ENCODE results near the gene BHLHA9. TPM values are rescaled to one million over a fixed set of nuclear protein-coding genes. Genes with fewer than 3 reads are reported as not detected.

Gene BHLHA9
- total RNA-seq, result not detected

DNA sequence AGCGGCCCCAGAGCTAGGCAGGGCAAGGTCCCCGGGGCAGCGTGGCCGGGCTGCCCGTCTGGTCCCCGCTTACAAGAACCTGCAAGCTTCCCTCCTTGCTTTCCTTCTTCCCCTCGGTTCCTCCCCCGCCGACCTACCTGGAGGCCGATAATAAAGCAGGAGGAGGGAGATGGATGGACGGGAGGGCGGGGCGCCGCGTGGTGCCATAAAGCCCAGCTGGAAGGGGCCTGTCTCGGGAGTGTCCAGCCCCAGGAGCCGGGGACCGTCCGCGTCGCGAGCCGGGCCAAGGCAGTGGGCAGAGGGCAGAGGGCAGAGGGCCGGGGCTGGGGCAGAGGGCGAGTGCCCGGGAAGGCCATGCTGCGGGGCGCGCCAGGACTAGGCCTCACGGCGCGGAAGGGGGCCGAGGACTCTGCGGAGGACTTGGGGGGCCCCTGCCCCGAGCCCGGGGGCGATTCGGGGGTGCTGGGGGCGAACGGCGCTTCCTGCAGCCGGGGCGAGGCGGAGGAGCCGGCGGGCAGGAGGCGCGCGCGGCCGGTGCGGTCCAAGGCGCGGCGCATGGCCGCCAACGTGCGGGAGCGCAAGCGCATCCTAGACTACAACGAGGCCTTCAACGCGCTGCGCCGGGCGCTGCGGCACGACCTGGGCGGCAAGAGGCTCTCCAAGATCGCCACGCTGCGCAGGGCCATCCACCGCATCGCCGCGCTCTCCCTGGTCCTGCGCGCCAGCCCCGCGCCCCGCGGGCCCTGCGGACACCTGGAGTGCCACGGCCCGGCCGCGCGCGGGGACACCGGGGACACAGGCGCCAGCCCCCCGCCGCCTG is at the start of gene BHLHA9:
BHLHA9 (plus strand) TSS at position 235 of the 820 bp plus-strand sequence; CDS start at position 355, 120 bp downstream.
- CTCF ChIA-PET, result no interaction called here
- H3K27me3 Mint-ChIP-seq (ENCODE audit: low read depth), result peaks cover 40% of the 10 kb centered on the region

GRCh38 chr17:1221209-1221608 is 49.0 kb upstream of the BHLHA9 start:
- CTCF ChIA-PET, result no interaction called here
- H3K27me3 Mint-ChIP-seq (ENCODE audit: low read depth), result peaks cover 6% of the 10 kb centered on the region
- intact Hi-C loops (cut with micrococcal nuclease), result no loop called here

More for the DNA sequence above, at the start of gene BHLHA9:
- no peaks in the 10 kb centered on the region for H3K9me3 Mint-ChIP-seq
- H3K4me3 Mint-ChIP-seq, result peak within 1 kb of the TSS; percentile 84
- no peak for DNase-seq
- H3K4me1 Mint-ChIP-seq (ENCODE audit: low read depth), result peaks cover 8% of the 10 kb centered on the region
- intact Hi-C loops (cut with micrococcal nuclease), result no loop called here
- H3K27ac Mint-ChIP-seq, result no peak within 1 kb of the TSS
- H3K36me3 Mint-ChIP-seq (ENCODE audit: low read depth), result no peaks in the 10 kb centered on the region

DNA sequence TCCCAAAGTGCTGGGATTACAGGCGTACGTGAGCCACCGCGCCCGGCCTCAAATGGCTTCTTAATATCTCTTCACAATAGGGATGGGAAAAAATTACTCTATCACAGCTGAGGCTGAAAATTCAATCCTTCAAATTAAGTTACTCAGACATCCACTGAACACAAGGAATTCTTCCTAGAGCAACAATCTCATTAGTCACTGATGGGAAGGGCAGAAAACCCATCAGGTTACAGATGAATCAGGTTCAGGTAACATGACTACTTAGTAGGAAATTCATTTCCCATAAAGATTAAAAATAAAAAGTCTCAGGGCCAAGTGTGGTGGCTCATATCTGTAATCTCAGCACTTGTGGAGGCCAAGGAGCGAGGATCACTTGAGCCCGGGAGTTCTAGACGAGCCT is 47.9 kb upstream of the BHLHA9 start:
- intact Hi-C loops (cut with micrococcal nuclease), result no loop called here
- Mint-ChIP-seq H3K4me1 (ENCODE audit: low read depth) (no peaks in the 10 kb centered on the region), H3K36me3 (ENCODE audit: low read depth) (no peaks in the 10 kb centered on the region), H3K4me3 (no peak overlapping the region), H3K27ac (no peak overlapping the region), H3K9me3 (no peaks in the 10 kb centered on the region), H3K27me3 (ENCODE audit: low read depth) (peaks cover 12% of the 10 kb centered on the region)
- CTCF ChIA-PET, result no interaction called here
- DNase-seq, result no peak

More at GRCh38 chr17:1221209-1221608, 49.0 kb upstream of the BHLHA9 start:
- Mint-ChIP-seq H3K36me3 (ENCODE audit: low read depth) (no peaks in the 10 kb centered on the region), H3K4me3 (no peak overlapping the region), H3K9me3 (no peaks in the 10 kb centered on the region), H3K4me1 (ENCODE audit: low read depth) (no peaks in the 10 kb centered on the region), H3K27ac (no peak overlapping the region)
- DNase-seq, result no peak

DNA sequence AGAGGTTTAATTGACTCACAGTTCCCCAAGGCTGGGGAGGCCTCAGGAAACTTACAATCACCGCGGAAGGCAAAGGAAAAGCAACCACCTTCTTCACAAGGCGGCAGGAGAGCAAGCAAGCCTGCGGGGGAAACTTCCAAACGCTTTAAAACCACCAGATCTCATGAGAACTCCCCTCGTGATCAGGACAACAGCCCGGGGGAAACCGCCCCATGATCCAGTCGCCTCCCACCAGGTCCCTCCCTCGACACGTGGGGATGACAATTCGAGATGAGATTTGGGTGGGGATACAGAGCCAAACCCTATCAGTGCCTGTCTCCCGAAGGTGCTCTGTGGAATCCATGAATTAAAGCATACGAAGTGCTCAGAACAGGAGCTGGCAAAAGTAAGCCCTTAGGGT is 46.6 kb upstream of the BHLHA9 start:
- Mint-ChIP-seq H3K27ac (no peak overlapping the region), H3K4me3 (no peak overlapping the region), H3K9me3 (no peaks in the 10 kb centered on the region), H3K4me1 (ENCODE audit: low read depth) (peaks cover 3% of the 10 kb centered on the region), H3K36me3 (ENCODE audit: low read depth) (no peaks in the 10 kb centered on the region), H3K27me3 (ENCODE audit: low read depth) (peaks cover 20% of the 10 kb centered on the region)
- no peak for DNase-seq
- CTCF ChIA-PET, result no interaction called here
- intact Hi-C loops (cut with micrococcal nuclease), result no loop called here

DNA sequence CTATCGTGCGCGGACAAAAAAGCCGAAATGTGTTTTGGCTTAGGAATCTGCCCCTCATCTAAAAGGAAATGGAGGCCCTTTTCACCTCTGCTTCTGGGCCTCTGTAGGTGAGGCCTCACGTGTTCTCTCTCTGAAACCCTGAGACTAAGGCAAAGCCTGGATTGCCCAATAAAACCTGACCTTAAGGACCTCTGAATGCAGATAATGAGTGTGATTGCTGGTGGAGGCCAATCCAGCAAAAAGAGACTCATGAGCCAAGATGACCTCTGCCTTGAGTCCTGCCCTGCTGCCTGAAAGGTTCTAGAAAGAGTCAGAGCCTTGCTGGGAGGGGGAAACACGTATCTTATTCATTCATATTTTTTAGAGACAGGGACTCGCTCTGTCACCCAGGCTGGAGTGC is 45.9 kb upstream of the BHLHA9 start:
- H3K4me1 Mint-ChIP-seq (ENCODE audit: low read depth), result peaks cover 3% of the 10 kb centered on the region
- H3K27me3 Mint-ChIP-seq (ENCODE audit: low read depth), result peaks cover 20% of the 10 kb centered on the region
- H3K36me3 Mint-ChIP-seq (ENCODE audit: low read depth), result no peaks in the 10 kb centered on the region
- no peak for DNase-seq
- H3K27ac Mint-ChIP-seq, result no peak overlapping the region
- no peak overlapping the region for H3K4me3 Mint-ChIP-seq
- CTCF ChIA-PET, result no interaction called here
- no peaks in the 10 kb centered on the region for H3K9me3 Mint-ChIP-seq
- intact Hi-C loops (cut with micrococcal nuclease), result no loop called here

DNA sequence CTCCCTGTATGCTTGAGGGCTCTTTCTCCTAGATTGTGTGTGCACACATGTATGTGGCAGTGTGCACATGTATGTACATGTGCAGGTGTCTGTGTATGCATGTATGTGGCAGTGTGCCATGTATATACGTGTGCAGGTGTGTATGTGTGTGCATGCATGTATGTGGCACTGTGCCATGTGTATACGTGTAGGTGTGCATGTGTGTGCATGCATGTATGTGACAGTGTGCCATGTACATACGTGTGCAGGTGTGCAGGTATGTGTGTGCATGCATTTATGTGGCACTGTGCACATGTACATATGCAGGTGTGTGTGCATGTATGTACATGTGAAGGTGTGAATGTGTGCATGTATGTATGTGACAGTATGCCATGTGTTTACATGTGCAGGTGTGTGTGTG is 43.9 kb upstream of the BHLHA9 start:
- DNase-seq, result no peak
- no peak overlapping the region for H3K27ac Mint-ChIP-seq
- intact Hi-C loops (cut with micrococcal nuclease), result no loop called here
- H3K4me3 Mint-ChIP-seq, result no peak overlapping the region
- CTCF ChIA-PET, result interaction anchor here (1.0 kb wide), 1 partner anchor 107 kb away, joined by 3 read pairs; no protein-coding TSS in a partner anchor
- H3K4me1 Mint-ChIP-seq (ENCODE audit: low read depth), result peaks cover 9% of the 10 kb centered on the region
- peaks cover 27% of the 10 kb centered on the region for H3K27me3 Mint-ChIP-seq (ENCODE audit: low read depth)
- H3K36me3 Mint-ChIP-seq (ENCODE audit: low read depth), result peaks cover 1% of the 10 kb centered on the region
- H3K9me3 Mint-ChIP-seq, result no peaks in the 10 kb centered on the region

GRCh38 chr17:1227365-1227764 is 42.9 kb upstream of the BHLHA9 start:
- CTCF ChIA-PET, result interaction anchor here (0.8 kb wide), 1 partner anchor 27 kb away, joined by 3 read pairs; no protein-coding TSS in a partner anchor
- DNase-seq, result no peak
- intact Hi-C loops (cut with micrococcal nuclease), result no loop called here
- no peak overlapping the region for H3K27ac Mint-ChIP-seq
- H3K9me3 Mint-ChIP-seq, result no peaks in the 10 kb centered on the region
- H3K36me3 Mint-ChIP-seq (ENCODE audit: low read depth), result peaks cover 1% of the 10 kb centered on the region
- peaks cover 36% of the 10 kb centered on the region for H3K27me3 Mint-ChIP-seq (ENCODE audit: low read depth)
- H3K4me1 Mint-ChIP-seq (ENCODE audit: low read depth), result peaks cover 9% of the 10 kb centered on the region
- no peak overlapping the region for H3K4me3 Mint-ChIP-seq

DNA sequence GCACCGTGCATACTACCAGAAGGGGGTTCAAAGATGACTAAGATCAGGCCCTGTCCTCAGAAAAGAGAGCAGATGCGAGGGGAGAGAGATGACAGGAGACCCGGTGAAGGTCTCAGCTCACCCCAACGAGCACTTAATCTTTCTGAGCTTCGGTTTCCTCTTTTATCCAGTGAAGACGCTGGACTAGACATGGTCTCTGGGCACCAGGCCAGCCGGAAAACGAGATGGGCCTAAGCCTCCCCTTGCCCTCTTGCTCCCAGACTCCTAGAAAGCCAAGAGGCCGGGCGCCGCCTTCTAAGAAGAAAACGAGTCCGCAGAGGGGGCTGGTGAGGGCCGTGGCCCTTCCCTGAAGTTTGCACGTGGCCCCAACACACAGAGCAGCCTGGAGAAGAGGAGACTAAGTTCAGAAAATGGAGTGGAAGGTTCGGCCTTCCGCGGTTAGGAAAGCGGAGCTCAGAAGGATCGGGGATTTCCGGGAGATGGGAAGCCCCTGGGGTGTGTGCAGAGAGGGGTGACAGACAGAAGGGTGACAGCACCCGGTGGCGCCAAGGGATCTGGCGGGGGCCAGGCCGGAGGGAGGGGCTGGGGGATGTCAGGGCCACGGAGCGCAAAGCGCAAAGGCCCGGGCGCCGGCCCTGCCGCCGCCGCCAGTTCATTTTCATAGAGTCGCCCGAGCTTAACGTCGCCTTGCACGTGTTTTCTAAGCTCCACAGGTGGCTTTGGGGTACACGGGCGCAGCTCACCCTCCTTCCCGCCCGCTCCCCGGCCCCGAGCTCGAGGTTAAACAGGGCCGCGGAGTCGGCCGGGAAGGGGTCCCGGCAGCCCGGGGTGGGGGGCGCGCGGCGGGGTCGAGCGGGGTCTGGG is 42.1 kb upstream of the BHLHA9 start:
- Mint-ChIP-seq H3K4me1 (ENCODE audit: low read depth) (peaks cover 9% of the 10 kb centered on the region), H3K36me3 (ENCODE audit: low read depth) (peaks cover 1% of the 10 kb centered on the region), H3K4me3 (peak overlapping the region; percentile 55), H3K9me3 (no peaks in the 10 kb centered on the region), H3K27me3 (ENCODE audit: low read depth) (peaks cover 41% of the 10 kb centered on the region), H3K27ac (no peak overlapping the region)
- intact Hi-C loops (cut with micrococcal nuclease), result no loop called here
- peak; percentile 24 for DNase-seq
- CTCF ChIA-PET, result interaction anchor here (0.7 to 0.8 kb wide), 3 partner anchors 27 to 106 kb away, joined by 3 to 4 read pairs (median 3); no protein-coding TSS in a partner anchor

- DNase-seq, result no peak
- H3K9me3 Mint-ChIP-seq, result no peaks in the 10 kb centered on the region
- H3K27ac Mint-ChIP-seq, result no peak overlapping the region
- peaks cover 41% of the 10 kb centered on the region for H3K27me3 Mint-ChIP-seq (ENCODE audit: low read depth)
- CTCF ChIA-PET, result interaction anchor here (0.5 to 0.8 kb wide), 3 partner anchors 39 to 114 kb away, joined by 3 to 4 read pairs (median 3); no protein-coding TSS in a partner anchor
- H3K36me3 Mint-ChIP-seq (ENCODE audit: low read depth), result peaks cover 1% of the 10 kb centered on the region
- no peak overlapping the region for H3K4me3 Mint-ChIP-seq
- peaks cover 9% of the 10 kb centered on the region for H3K4me1 Mint-ChIP-seq (ENCODE audit: low read depth)
- intact Hi-C loops (cut with micrococcal nuclease), result no loop called here
These were observed 41.4 kb upstream of the BHLHA9 start for GRCh38 chr17:1228781-1229348.

- Mint-ChIP-seq H3K36me3 (ENCODE audit: low read depth) (peaks cover 1% of the 10 kb centered on the region), H3K4me1 (ENCODE audit: low read depth) (peaks cover 9% of the 10 kb centered on the region), H3K27me3 (ENCODE audit: low read depth) (peaks cover 45% of the 10 kb centered on the region), H3K4me3 (peak overlapping the region; percentile 56), H3K9me3 (no peaks in the 10 kb centered on the region), H3K27ac (no peak overlapping the region)
- intact Hi-C loops (cut with micrococcal nuclease), result no loop called here
- peak; percentile 48 for DNase-seq
- CTCF ChIA-PET, result interaction anchor here (0.5 to 0.6 kb wide), 2 partner anchors 114 to 700 kb away, joined by 3 to 4 read pairs; no protein-coding TSS in a partner anchor
These were observed 40.8 kb upstream of the BHLHA9 start for GRCh38 chr17:1229349-1229899.

DNA sequence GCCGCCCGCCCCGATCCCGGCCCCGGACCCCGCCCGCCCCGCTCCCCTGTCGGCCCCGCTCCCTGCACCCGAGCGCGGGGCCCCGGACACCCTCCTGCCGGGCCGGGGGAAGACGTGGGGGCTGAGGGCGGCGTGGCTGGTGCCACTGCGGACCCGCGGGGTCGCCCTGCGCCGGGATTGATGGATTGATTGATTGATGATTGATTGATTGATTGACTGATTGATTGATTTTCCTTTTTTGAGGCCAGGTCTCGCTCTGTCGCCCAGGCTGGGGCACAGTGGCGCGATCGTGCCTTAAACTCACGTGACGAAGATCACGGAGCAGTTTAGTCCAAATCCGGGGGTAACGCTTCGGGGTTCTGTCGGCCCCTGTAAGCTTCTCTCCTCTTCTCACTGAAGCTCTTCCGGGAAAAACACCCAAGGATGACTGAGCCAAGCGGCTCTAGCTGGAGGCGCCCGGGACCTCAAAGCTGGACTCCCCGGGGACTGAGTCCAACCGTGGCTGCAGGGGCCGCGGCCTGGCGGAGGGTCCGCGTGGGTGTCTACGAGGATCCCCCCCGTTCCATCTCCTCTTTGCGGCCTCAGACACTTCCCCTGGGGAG is 40.2 kb upstream of the BHLHA9 start:
- Mint-ChIP-seq H3K9me3 (no peaks in the 10 kb centered on the region), H3K4me3 (peak overlapping the region; percentile 77), H3K27me3 (ENCODE audit: low read depth) (peaks cover 47% of the 10 kb centered on the region), H3K36me3 (ENCODE audit: low read depth) (peaks cover 1% of the 10 kb centered on the region), H3K27ac (no peak overlapping the region), H3K4me1 (ENCODE audit: low read depth) (peaks cover 9% of the 10 kb centered on the region)
- CTCF ChIA-PET, result interaction anchor here (0.6 kb wide), 1 partner anchor 699 kb away, joined by 4 read pairs; no protein-coding TSS in a partner anchor
- DNase-seq, result no peak
- intact Hi-C loops (cut with micrococcal nuclease), result no loop called here
